Stimulated activated CD4-positive, alpha-beta T cell treated with anti-CD3 and anti-CD28 coated beads, Interleukin-15, amount 100 ng/mL, for 24 hours (primary cell): Measurements from ENCODE around the gene LHX2.

Experiments
- DNase-seq: peaks from one replicate; pipeline ENCODE4 v3.0.0-alpha.2; 2020

The LHX2 gene

GRCh38 chr9:124014211-124014955, 2.8 kb downstream of the LHX2 start:
- DNase-seq: no peak

- DNase-seq: no peak
Measured at GRCh38 chr9:124014956-124015660, 3.5 kb downstream of the LHX2 start.

DNA sequence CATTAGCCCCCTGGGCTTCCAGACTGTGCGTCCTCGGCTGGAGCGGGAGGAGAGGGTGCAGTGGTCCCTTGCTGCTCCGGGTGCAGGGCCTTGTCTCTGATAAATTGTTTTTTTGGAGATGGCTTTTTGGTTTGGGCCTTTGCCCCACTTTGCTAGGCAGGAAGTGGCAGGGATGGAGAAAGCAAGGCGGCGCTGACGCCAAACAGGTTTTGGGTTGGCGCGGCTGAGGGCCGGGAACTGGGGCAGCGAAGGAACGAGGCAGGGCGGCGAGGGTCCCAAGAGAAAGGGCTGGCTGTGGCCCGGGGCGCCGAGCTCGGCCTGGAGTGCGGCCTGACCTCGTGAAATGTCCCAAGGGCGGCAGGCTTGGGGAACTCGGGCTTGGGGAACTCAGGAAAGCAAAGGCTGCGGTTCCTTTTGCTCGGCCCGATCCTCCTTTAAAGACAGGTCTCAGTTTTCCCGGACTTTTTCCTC, 4.1 kb downstream of the LHX2 start:
- no peak for DNase-seq

GRCh38 chr9:124016175-124017050, 4.8 kb downstream of the LHX2 start:
- DNase-seq: no peak

- DNase-seq: no peak
Measured at GRCh38 chr9:124017051-124017928, 5.7 kb downstream of the LHX2 start.

- no peak for DNase-seq
Measured at GRCh38 chr9:124017929-124018729, 6.6 kb downstream of the LHX2 start.

DNA sequence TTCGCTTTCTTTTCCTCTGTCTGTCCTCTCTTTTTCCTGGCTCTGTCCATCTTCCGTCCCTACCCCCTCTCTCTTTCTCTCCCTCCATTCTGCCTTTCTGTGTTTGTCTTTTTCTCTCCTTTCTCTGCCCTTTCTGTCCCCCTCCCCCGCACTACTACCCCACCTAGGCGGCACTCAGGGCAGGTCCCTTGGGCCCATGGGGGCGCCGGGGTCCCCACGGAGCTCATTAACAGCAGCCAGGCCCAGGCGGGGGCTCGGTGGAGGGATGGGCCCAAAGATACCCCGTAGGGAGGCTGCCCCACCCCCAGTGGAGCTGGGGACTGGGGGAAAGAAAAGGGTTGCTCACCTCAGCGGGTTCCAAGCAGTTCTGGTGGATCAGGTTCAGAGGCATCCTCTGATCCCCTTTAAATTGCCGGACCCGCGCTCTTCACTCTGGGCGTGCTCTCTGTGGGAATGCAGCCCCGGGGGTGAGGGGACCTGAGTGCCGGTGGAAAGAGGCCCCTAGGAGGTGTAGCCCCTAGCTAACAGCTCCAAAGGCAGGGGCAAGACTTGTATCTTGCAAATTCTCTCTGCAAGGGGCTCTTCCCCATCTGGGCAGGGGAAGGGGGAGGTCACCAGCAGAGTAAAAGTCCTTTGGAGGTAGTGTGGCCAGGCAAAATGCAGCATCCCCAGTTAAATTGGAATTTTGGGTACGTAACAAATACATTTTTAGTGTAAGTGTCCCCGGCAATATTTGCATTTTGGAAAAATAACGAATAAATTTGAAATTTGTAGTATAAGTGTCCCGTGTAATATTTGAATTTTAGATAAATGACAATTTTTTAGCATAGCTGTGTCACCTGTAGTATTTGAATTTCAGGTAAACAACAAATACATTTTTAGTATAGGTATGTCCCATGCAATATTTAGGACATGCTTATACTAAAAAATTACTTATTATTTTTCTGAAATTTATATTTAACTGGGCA, 7.4 kb downstream of the LHX2 start:
- no peak for DNase-seq

- no peak for DNase-seq
Measured at GRCh38 chr9:124019771-124020519, 8.4 kb downstream of the LHX2 start.

DNA sequence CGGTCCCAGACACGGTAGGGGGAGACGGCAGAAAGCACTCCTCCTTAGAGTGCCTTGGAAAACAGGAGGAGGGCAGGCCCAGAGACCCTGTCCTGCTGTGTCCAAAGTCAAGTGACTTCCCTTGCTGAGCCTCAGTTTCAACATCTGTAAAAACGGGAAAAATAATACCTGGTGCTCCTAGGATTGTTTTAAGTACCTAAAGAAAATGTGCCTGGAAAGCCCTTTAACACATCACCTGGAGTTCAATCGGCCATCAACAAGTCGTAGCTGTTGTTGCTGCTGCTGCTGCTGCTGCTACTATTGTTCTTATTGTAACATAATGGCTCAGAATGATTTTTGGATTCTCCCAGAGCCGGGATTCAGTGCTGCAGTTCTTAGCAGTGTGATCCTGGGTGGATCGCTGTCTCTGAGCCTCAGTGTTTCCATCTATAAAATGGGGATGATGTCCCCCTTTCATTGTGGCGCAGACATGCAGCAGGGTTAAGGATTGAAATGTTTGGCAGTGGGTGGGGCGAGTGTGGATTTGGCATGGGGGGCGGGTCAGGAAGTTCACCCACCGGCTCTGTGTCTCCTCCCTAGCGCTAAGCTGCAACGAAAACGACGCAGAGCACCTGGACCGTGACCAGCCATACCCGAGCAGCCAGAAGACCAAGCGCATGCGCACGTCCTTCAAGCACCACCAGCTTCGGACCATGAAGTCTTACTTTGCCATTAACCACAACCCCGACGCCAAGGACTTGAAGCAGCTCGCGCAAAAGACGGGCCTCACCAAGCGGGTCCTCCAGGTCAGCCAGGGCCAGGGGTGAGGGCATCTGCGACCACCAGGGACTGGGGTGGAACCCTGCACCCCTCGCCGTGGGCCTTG, 9.2 kb downstream of the LHX2 start:
- DNase-seq: no peak

DNA sequence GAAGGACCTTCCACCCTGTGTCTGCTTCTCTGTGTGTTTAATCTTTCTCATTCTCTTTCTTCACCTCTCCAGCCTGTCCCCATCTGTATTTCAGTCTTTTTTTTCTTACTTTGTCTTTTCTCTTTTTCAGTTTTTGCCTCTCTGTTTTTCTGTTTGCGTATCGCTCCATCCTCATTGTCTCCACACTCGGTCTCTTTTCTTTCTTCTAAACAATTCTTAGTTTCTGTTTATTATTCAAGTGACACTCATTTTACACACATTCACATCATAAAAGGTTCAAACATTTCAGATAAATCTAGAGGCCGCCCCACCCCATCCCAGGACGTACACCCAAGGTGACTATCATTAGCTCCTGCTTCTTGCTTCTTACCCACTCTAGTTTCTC, 9.8 kb downstream of the LHX2 start:
- no peak for DNase-seq

DNA sequence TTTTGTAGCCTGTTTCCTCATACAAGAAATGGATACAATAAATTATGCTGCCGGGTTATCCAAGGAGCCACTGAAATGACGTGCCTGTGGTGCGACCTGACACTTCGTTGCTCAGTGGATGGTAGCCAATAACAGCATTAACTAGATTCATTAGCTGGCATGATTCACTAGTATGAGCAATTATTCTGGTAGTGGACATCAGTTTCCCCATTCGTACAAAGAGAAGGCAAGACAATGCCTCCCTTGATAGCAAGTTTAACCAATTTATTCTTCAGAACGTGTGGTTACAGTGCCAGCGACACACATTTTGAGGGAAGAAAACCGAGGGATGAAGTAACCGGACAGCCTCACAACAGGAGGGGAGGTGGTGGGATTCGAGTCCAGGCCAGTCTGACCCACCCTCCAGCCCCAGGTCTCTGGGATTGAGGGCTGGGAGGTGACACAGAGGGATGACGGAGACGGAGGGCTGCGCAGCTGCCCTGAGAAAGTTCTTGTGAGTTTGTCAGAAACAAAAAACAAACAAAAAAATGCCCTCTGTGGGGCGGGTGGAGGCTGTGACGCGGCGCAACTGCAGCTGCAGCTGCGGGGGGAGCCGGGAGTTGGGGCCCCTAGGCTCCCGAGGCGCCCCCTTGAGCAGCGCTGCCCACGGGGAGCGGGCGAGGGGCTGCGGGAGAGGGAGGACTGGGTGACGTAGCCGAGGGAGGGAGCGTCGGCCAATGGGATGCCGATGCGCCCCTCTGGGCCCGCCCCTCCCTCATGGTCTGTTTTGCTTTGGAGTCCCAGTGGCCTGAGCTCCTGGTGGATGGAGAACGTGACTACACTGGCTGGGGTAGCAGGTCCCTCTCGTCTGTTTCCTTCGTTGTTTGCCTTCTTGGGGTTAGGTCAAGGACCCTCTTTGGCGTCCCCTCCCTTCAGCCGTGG, 10.9 kb downstream of the LHX2 start:
- no peak for DNase-seq

GRCh38 chr9:124024107-124024506, 12.5 kb downstream of the LHX2 start:
- DNase-seq: no peak

DNA sequence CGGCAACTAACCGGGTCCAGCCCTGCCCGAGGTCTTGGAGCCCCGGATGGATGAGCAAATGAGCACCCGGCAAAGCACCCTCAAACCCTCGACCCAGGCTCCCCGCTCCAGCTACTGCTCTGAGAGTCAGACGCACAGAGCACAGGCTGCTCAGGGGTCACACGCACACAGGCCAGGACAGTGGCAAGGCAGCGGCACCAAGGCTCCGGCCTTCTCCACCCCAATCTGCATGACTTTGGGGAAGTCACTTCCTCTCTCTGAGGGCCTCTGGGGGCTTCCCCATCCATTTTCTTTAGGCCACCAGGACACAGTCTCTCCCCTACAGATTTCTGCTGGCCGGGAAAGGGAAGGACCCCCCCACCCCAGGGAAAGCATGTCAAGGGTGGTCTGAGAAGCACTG, 18.0 kb downstream of the LHX2 start:
- no peak for DNase-seq

GRCh38 chr9:124030969-124031451, 19.4 kb downstream of the LHX2 start:
- DNase-seq: no peak

DNA sequence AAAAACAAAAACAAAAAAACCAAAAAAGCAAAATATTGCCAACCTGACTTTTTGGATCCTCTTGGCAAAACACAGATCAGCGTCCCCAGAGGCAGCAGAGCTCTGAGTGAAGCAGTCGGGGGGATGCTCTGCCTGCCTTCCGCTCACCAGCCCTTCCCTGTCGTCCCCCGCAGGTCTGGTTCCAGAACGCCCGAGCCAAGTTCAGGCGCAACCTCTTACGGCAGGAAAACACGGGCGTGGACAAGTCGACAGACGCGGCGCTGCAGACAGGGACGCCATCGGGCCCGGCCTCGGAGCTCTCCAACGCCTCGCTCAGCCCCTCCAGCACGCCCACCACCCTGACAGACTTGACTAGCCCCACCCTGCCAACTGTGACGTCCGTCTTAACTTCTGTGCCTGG, 20.7 kb downstream of the LHX2 start:
- no peak for DNase-seq

DNA sequence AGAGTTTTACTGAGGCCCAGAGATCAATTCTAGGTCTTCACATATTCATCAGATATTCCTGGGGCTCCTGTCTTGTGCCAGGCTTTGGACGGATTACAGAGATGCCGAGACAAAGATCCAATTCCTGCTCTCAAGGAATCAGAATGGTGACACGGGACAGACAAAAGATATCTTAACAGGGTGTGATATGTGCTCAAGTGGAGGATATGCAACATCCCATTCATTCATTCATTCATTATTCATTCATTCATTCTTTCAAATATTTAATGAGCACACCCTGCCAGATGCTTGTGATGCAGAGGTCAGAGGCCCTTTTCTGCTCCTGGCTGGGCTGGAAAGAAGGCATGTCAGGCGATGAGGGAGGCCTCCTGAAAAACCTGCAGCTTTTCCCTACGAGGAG, 21.8 kb downstream of the LHX2 start:
- no peak for DNase-seq

DNA sequence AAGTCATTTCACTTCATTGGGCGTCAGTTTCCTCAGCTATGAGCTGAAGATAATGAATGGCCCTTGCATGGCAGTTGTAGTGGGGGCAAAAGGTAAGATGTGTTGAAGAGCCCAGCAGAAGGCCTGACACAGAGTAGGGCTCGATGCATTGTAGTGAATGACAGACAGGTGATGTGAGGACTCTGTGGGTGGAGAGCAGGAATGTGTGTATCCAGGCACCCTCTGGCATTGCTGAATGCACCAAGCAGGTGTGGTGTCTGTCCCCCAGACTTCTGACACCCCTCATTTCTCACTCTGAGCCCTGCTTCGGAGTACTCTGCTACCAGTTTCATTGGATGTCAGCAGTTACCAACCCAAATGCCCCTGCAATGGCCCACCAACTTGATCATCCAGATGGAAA, 22.4 kb downstream of the LHX2 start:
- DNase-seq: no peak
